HEK293T (cell line): ENCODE measurements around the gene CRY1.

Experiments used
- BHLHE40 ChIP-seq: fragments of 450-650 bp; IDR thresholded peaks from 2 replicates; pipeline ENCODE4 v1.6.1; 2016; ENCODE audit warnings: mild to moderate bottlenecking, moderate library complexity, borderline replicate concordance
- FOXK2 ChIP-seq: fragments of 450-650 bp; IDR thresholded peaks from 2 replicates; pipeline ENCODE4 v1.6.1; 2016; ENCODE audit warnings: mild to moderate bottlenecking
- FOXM1 ChIP-seq: fragments of 450-650 bp; IDR thresholded peaks from 2 replicates; pipeline ENCODE4 v1.6.1; 2017; ENCODE audit warnings: mild to moderate bottlenecking, borderline replicate concordance
- HDGF ChIP-seq: fragments of 450-650 bp; IDR thresholded peaks from 2 replicates; pipeline ENCODE4 v1.6.1; 2017; ENCODE audit warnings: antibody characterized with exemption, borderline replicate concordance
- L3MBTL2 ChIP-seq: fragments of 450-650 bp; conservative IDR thresholded peaks from 2 replicates; pipeline ENCODE4 v1.6.1; 2016; ENCODE audit warnings: mild to moderate bottlenecking
- SP1 ChIP-seq: fragments of 450-650 bp; IDR thresholded peaks from 2 replicates; pipeline ENCODE4 v1.6.1; 2017
- TARDBP ChIP-seq: fragments of 450-650 bp; IDR thresholded peaks from 2 replicates; pipeline ENCODE4 v1.6.1; 2016
- TF ChIP-seq, protein P1 (sequence below): fragments of 450-650 bp; IDR thresholded peaks from 2 replicates; pipeline ENCODE4 v1.6.1; 2016

DNA sequence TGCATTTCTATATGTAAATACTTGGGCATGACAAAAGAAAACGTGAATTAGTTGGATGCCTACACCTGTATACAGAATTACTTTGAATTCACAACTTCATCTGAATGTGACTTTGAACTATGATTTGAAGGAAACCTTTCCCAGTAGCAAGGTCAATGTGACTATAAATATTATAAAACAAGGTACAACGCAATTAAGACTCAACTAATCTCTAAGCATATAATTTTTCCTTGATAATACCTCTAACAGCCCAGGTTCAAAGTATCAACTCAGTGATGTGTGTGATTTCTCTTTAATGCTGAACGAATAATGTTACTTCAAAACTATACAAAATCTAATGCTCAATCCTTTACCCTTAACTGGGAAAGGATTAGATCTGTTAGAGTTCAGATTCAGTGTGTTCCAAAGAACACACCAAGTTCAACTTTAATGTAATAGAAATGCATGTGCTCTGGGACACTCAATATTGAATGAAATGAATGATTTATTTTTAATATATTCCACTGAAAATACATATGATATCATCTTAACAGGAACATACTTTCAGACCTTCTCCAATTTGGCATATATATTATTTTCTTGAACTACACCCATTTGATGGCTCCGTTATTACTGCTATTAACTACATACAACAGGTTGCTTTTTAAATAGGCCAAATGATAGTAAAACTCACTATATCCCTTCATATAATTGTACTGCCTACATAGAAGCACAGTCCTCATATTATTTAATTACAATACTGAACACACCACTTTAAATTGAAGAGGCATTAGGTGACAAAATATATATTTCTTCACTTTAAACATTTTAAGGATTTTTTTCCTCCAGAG is 66.3 kb downstream of the CRY1 start:
- TF ChIP-seq FOXK2 (no peak), TARDBP (no peak), FOXM1 (no peak), BHLHE40 (no peak), HDGF (no peak), L3MBTL2 (no peak), SP1 (no peak)
- TF ChIP-seq, protein P1, sequence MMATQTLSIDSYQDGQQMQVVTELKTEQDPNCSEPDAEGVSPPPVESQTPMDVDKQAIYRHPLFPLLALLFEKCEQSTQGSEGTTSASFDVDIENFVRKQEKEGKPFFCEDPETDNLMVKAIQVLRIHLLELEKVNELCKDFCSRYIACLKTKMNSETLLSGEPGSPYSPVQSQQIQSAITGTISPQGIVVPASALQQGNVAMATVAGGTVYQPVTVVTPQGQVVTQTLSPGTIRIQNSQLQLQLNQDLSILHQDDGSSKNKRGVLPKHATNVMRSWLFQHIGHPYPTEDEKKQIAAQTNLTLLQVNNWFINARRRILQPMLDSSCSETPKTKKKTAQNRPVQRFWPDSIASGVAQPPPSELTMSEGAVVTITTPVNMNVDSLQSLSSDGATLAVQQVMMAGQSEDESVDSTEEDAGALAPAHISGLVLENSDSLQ, result no peak
